Activated CD8-positive, alpha-beta memory T cell treated with anti-CD3 and anti-CD28 coated beads, Interleukin-2, amount 50 U/mL, for 48 hours (primary cell): ENCODE results near the gene HECTD4.
"Not testable (repeated sequence)": the region's sequence is repeated elsewhere in the genome, so short reads cannot be mapped to it uniquely, and the experiment has no call there.

Experiments used
- DNase-seq: peaks from one replicate; pipeline ENCODE4 v3.0.0-alpha.2; 2020

The HECTD4 gene

DNA sequence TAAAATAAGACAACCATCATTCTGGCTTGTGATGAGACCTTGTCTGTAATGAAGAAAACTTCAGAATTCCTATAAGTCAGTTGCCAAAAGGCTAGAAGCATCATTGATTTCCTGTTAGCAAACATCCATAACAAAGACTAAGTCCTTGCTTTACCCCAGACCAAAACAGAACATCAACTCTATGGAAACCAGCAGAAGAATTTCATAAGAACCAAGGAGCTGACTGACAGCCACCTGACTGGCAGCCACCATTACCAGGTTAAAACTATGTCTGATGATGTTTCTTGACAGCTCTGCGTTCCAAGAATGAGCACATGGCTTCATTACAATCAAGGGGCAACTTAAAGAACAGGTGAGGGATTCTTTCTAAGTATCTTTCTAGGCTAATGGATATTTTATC, 29.3 kb downstream of the HECTD4 start:
- no peak for DNase-seq

DNA sequence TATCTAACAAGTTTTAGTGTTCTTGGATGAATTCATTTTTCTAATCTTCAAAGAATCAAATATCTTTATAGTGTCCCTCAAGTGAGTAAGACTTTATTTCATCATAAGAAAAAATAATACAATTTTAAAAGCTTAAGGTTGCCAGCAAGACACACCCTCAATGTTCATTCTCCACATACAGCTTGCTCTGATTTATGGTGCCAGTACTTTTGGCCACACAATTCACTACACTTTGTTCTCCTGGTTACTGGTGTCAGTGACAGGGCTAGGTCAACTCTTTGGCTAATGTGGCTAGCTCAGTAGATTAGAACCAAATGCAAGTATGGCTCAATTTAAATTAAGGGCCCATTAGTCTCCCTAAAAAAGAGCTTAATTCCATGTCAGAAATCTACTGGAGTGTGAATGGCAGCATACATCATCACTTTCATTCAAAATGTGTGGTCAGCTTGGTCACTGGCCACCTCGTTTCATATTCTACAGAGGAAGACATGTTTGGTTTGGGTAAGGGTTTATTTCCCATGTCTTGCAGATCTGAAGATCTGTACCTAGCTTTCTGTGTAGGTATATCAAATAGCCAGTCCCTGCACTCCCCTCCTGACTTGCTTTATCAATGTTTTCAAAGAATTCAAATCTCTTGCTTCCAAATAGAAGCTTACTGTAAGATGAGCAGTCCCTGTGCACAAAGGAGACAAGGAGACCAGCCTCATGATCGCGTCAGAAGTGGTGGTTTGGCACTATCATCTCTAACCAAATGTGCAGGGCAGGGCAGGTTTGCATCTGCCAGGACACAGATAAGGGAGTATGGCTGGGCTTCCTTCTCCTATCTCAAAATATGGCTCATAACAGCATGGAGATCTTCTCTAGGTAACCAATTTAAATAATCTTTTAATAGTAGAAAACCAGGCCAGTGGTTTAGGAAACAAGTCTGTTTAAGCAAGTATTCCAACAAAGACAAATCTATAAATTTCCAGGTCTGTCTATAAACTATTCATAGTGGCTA, 31.3 kb downstream of the HECTD4 start:
- DNase-seq, result no peak

DNA sequence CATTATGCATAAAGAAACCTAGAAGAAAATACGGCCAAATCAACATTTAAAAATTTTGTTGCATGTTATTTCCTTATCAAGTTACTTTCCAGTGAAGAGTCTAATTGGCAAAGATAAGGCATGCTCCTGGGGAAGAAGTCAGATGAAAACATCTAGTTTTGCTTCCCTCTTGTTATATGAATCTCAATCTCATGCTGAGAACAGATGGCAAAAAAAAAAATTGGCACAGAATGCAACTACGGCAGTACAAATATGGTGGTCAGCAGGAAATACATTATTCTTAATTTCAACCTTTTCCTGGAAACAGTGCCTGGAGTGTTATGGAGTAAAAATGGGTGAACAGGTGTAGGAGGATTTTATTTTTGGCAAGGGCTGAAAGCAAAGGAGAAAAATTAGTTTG, 32.8 kb downstream of the HECTD4 start:
- DNase-seq, result no peak

DNA sequence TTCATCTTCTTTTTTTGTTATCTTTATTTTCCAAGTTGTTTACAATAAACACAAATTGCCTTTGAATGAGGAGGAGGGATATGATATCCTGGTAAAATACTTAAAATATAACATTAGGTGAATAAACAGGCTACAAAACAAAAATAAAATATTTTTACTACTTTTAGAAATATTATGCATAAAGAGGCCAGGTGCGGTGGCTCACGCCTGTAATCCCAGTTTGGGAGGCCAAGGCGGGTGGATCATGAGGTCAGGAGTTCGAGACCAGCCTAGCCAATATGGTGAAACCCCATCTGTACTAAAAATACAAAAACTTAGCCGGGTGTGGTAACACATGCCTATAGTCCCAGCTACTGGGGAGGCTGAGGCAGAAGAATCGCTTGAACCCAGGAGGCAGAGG, 33.3 kb downstream of the HECTD4 start:
- DNase-seq, result not testable (repeated sequence)

DNA sequence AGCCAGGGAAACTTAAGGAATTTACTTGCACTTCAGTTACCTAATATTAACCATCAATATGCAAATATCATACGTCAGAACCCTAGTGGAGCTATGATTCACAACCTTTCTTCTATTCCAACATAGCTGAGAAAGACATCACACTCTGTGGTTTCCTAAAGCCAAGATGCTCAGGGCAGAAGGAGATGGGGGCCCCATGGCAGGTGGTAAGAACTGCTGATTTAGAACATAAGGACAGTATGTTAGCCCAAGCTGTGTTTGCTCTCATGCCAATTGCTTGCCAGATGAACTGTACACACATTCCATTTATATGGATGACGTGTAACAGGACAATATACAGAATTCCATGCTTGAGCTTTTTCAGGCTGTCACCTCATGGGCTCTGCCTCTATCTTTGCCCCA, 34.6 kb downstream of the HECTD4 start:
- no peak for DNase-seq

DNA sequence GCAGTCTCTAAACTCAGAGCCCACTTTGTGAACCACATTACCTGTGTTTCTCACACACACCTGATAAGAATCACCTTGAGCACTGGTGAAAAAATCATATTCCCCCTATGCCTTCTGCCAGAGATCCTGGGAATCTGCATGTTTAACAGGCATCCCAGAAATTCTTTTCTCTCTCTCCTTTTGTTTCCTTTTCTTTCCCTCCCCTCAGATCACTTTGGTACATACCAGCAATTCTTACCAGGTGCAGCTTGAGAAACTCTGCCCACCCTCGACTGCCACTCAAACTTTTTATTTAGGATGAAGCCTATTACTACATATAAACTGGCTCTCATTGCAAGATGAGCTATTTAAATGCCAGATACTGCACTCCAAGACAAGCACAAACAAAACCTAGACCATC, 36.0 kb downstream of the HECTD4 start:
- DNase-seq, result no peak

DNA sequence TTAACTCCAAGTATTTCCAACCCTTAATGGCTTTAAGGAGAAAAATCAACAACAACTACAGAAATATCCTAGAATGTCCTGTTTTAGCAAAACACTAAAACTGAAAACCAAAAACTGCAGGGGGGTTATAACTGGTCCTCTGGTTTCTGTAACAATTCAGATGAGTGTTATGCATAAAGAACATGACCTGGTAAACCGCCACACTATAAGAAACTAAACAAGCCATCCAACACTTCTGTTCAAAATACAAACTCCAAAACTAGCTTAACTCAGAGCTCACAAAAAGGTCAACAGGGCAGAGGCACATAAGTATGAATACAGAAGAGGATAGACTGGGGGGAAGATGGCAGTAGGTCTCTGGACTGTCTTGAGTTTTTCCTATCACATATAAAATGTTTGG, 38.0 kb downstream of the HECTD4 start:
- no peak for DNase-seq

DNA sequence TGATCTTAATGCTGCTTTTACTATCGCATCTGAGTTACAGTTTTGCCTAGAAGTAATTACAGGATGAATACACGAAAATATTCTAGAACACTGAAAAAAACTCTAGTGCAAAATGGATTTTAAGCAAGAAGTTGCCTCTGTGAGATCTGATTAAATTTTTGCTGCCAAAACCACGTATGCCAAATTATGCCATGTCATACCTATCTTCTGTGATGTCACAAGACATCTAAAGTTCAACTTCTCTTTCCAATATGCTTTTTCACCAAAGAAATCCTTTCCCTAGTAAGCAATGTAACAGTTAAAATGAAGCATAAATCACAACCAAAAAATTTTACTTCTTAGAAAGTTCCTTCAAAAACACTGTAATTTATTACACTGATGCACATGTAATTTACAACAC, 39.6 kb downstream of the HECTD4 start:
- DNase-seq, result no peak

DNA sequence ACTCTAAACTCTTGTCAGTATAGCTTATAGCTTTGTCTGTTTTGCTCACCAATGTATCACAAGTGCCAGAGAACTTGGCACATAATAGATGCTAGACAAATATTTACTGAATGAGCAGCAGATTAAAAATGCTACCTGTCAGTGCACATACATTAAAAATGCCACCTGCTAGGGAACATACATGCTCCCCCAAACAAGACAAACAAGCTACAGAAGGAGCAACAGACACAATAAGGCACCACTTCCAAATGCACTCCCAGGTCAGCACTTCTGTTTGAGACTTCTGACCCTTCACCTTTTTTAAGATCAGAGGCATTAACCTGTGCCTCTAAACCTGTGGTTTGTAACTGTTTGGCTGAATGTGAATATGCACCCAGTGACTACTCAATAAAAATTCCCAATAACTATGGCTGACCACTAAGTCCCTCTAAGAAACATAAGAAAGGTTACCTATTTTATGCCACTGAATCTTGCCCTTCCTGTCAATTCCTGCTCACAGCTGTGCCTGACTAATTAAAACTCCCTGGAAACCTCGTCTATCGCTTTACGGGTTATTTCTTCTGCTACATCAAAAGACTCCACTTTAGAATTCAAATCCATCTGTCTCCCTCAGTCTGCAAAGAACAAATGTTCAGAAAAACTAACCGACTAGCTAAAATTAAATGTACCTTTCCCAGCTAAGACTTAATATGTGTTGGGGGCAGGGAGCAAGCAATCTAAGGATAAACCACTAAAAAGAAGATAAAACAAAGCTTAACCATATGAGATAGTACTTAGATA, 41.0 kb downstream of the HECTD4 start:
- DNase-seq, result no peak

DNA sequence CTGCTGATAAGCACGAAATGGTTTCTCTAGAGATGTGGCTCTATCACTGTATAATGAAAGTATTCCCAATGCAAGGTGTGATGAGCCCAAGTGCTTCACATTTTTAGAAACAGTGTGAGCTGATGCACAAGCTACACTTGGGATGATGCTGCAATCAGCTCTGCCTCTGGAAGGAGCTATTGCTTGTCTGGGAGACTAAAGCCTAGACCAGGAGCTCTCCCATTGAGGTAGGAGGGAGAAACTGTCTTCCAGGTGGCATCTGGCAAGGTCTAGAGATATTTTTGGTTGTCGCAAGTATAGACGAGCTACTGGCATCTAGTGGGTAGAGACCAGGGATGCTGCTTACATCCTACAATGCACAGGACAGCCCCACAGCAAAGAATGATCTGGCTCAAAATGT, 42.0 kb downstream of the HECTD4 start:
- no peak for DNase-seq

DNA sequence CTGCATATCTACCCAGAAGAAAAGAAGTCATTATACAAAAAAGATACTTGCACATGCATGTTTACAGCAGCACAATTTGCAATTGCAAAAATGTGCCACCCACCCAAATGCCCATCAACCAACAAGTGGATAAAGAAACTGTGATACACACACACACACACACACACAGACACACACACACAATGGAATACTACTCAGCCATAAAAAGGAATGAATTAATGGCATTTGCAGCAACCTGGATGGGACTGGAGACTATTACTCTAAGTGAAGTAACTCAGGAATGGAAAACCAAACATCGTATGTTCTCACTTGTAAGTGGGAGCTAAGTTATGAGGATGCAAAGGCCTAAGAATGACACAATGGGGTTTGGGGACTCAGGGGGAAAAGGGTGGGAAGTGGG, 47.2 kb downstream of the HECTD4 start:
- DNase-seq, result not testable (repeated sequence)

DNA sequence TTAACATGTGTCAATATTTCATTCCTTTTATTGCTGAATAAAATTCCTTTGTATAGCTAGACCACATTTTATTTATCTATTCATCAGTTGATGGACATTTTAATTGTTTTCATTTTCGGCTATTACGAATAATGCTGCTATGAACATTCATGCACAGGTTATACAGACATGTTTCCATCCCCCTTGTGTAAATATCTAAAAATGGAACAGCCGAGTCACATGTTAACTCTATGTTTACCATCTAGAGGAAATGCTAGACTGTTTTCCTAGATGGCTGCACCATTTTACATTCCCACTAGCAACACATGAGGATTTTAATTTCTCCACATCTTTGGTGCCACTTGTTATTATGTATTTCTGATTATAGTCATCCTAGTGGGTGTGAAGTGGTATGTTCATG, 49.2 kb downstream of the HECTD4 start:
- no peak for DNase-seq

DNA sequence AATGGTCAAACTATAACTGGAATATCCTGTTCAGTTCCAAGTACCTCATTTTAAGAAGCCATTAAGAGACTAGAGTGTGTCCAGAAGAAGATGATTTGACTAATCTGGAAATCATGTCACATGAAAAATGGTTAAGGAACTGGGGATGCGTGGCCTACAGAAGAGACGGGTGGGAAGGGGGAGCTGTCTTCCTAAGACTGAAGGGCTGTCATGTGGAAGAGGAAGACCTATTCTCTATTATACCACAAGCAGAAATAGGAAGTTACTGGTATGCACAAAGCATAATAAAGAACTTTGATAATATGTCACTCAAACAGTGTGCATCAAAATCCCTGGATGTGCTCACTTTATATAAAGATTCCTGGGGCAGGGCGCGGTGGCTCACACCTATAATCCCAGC, 50.3 kb downstream of the HECTD4 start:
- no peak for DNase-seq

DNA sequence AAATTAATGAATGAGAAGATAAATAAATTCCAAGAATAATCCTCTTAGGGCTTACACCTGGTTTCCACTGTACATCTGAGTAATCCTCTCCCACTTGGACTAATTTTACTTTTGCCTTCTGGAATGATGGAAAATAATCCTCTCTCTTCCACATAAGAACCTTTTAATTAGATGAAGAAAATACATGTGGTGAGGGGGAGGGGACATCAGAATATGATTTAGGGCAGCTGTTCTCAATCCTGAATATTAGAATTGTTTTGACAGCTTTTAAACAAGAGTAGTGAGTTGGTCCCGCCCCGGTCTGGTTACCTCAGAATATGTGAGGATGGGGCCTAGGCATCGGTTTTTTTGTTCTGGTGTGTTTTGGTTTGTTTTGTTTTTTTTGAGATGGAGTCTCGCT, 51.5 kb downstream of the HECTD4 start:
- no peak for DNase-seq

DNA sequence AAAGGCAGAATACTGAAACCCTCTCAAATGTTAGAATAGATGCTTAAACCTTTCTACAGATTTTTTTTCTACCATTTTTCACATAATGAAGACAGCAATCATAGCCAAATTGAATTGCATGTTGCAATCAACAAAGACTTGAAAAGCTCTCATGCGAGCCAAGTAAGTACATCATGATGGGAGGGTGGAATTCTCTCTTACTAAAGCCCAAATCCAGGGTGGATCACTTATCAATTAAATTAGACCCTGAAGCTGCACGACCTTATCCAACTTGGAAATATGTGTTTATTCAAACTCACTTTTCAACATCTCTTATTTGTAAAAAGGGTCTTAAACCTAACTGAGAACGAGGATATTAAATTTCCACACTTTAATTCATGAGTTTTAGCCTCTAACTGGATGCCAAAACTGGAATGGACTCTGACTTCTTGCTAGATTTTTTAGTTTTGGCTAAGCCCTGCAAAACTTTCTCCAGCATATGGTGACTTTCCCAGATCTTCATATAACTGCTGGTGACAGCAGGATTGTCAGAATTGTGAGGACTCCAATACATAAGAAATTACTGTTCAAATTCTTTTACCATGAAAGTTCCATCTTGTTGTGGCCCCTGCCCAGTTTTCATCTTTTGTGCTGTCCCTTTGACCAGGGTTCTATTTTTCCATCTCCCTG, 53.6 kb downstream of the HECTD4 start:
- DNase-seq, result no peak

DNA sequence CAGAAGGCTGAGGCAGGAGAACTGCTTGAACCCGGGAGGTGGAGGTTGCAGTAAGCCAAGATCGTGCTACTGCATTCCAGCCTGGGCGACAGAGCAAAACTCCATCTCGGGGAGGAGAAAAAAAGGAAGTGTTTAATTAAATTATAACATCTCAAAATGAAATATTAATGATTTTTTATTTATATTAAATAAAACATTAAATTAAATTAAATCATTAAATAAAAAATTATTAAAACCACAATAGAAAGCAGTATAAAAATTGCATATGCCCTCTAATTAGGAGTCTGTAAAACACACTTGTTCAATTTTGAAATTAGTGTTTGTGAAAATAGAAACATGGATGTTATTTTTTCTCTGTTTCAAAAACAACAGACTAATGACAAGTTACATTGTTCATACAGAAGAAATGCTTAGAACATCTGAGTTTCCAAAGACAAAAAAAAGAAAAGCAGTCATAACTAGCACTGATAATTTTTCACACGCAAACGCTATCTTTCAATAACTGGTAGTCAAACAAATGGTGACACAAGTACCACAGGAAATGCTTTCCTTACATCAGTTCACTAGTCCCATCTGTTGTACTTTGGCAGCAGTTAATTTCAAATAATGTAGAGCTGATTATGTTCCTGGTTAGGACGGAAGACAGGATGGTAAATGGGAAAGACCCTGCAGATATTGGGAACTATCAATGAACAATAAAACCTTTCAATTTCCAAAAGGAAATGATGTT, 54.9 kb downstream of the HECTD4 start:
- DNase-seq, result no peak

DNA sequence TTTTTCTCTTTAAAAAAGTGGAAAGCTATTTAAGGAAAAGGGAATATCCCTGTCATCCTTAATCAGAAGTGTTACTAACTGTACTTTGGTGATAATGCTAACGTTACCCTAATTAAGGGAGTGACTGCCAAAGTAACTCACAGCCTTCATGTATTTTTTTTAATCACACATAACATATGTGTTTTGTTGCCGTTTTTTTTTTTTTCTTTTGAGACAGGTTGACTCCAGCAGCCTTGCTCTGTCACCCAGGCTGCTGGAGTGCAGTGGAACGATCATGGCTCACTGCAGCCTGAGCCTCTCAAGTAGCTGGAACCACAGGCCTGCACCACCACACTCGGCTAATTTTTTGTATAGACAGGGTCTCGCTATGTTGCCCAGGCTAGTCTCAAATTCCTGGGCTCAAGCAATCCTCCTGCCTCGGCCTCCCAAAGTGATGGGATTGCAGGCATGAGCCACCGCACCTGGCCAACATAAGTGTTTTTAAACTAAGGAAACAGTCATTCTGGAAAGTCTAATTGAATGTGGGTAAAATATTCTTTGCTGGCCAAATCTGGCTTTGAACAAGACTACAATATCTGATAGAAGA, 56.5 kb downstream of the HECTD4 start:
- no peak for DNase-seq

DNA sequence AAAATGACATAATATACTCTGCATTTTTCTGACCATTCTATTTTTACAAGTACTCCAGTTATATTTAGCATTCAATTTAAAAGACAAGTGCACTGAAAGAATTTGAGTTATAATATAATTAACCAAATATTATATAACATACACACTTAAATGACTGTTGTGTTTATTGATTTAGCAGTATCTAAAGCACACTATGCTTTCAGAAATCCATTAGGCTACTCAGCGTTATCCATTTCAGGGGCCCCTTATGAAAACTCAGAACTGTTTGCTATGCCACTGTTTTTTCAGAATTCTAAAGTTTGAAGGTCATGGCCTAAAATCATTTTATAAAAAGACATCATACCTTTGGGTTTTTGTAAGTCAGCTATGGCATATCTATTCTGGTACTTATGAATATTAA, 57.1 kb downstream of the HECTD4 start:
- no peak for DNase-seq

DNA sequence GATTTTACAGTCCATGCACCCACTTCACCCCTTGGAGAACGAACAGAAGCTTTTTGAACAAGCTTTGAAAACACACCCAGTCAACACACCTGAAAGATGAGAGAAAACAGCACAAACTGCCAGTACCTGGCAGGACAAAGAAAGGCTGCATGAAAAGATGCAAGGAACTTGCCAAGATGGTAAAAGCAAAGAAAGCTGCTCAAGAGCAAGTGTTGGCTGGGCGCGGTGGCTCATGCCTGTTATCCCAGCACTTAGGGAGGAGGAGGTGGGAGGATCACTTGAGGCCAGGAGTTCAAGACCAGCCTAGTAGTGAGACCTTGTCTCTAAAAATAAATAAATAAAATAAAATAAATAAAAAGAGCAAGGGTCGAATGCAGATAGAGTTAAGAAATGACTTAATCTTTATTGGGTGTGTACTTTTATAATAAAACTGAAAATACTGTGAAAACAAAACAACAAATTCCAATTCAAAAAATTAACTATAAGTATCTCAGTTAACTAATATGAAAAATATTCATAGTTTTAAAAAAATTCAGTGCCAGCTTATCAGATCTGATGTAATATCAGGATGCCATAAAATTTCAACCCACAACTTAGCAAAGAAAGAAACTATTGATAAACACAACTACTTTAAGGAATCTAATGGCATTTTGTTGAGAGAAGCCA, 59.2 kb downstream of the HECTD4 start:
- DNase-seq, result no peak

DNA sequence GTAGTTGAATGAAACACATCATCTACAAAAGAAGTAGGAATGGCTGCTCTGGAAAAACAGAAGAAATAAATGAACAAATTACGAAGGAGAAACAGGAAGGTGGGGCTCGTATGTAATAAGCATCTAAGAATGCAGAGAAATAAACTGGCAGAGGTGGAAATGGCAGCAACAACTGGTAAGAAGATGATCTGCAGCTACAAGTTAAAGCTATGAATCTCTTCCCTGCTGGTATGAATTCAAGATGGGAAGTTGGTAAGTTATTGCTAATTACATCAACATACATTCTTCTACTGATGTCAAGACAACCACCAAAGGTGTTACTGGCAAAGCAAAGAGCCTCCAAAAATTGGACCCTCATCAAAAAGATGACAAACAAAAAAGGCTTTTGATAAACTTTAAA, 59.8 kb downstream of the HECTD4 start:
- DNase-seq, result no peak

DNA sequence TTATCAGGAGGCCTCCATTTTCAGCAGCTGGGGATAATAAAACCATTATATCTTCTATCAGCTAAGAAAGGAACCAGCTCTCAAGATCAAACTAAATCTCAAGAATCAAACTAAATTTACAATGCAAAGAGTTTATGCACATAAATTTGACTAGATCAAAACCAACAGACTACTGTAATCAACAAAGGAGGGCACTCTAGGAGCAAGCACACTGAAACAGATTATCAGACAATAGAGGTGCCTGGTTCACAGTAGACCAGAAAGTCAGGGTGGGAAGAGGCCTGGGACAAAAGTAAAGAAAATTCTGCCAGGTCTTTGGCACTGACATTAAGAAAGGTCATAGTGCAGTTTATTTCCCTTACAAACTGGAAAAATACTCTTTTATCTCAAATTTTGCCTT, 61.0 kb downstream of the HECTD4 start:
- no peak for DNase-seq

DNA sequence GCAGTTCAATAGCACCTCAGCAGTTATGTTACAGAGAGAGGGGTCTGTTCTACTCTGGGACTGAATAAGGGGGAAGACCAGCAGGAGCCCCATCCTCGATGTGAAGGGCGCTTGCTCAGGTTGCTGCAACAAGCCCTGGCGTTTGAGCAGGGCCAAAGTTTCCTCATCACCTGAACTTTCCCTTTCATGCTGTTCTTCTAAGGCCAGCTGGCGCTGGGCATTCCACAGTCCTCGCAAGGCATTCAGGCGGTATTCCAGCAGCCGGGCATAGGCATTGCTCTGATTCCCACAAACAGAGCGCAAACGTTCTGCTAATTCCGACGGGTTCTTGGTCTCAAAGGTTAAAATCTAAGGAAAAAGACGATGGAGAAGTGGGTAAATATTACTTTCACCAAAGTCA, 62.8 kb downstream of the HECTD4 start:
- DNase-seq, result no peak
